Activated T-helper 17 cell treated with anti-CD3 and anti-CD28 coated beads, Interleukin-2, amount 50 U/mL, for 72 hours (primary cell): ENCODE results near the gene UVRAG. TPM values are rescaled to one million over a fixed set of nuclear protein-coding genes. Genes with fewer than 3 reads are reported as not detected.
"Not testable (repeated sequence)": the region's sequence is repeated elsewhere in the genome, so short reads cannot be mapped to it uniquely, and the experiment has no call there.

Source experiments
- ATAC-seq: fragments of 150-1000 bp; cut with Tn5 transposase; replicated peaks from 2 replicates; pipeline ENCODE4 v1.10.0; 2021; ENCODE audit warnings: mild to moderate bottlenecking, moderate library complexity
- H3K27ac Mint-ChIP-seq: one replicate; pipeline ENCODE4 v1.8.0; 2022; ENCODE audit warnings: mixed read lengths
- H3K27me3 Mint-ChIP-seq: one replicate; pipeline ENCODE4 v1.8.0; 2022; ENCODE audit warnings: mixed read lengths
- H3K36me3 Mint-ChIP-seq: one replicate; pipeline ENCODE4 v1.8.0; 2022; ENCODE audit warnings: low read depth, mild to moderate bottlenecking, mixed read lengths
- H3K4me1 Mint-ChIP-seq: one replicate; pipeline ENCODE4 v1.8.0; 2022; ENCODE audit warnings: mixed read lengths
- H3K4me3 Mint-ChIP-seq: one replicate; pipeline ENCODE4 v1.8.0; 2022; ENCODE audit warnings: mild to moderate bottlenecking, mixed read lengths
- H3K9me3 Mint-ChIP-seq: one replicate; pipeline ENCODE4 v1.8.0; 2022; ENCODE audit warnings: mixed read lengths
- total RNA-seq, 2 donors: library from RNA; stranded (reverse); gene quantifications; one replicate each; pipeline ENCODE4 v1.2.3, GENCODE V29; 2022

The UVRAG gene
- total RNA-seq, 2 donors from 2014 or later = 14.1 to 20.1 TPM

DNA sequence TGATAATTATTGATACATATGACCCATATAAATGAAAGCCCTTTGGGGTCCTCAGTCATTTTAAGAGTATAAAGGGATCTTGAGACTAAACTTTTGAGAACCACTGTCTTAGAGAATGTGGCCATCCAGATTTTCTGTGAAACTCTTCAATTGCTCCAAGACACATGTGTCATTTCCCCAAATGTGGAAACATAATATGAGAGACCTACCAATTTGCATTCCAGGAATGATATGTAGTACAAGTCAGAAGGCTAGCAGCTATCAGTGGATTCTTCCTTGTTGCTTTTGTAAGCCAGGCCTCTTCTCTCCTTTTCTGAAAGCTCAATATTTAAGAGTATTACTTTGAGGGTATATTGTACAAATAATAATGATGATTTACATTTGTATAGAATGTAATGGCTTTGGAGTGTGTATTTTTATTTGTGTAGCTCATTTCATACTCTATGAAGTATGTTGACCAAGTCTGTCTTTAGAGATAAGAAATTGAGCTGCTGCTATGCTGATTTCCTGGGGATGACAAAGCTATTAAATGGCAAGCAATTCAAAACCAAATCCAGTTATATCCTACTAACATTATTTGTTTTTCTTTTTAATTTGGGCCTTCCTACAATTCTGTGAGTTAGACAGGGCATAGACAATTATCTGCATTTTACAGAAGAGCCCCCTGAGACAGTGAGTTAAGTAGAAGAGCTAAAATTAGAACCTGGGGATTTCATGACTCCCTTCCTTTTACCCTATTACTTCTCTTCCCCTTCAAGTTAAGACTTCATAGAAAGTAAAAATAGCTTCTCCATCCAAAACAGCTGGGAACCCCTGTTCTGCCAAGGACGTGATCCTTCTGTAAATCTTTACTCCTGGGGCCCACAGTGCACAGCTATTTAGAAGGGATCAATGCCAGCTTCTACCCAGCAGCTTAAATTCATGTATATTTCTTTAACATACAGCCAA is 259.4 kb downstream of the UVRAG start:
- Mint-ChIP-seq H3K36me3 (no peaks in the 10 kb centered on the region), H3K27ac (no peak overlapping the region), H3K4me3 (no peak overlapping the region), H3K4me1 (no peaks in the 10 kb centered on the region), H3K9me3 (no peaks in the 10 kb centered on the region), H3K27me3 (no peaks in the 10 kb centered on the region)
- no peak for ATAC-seq

DNA sequence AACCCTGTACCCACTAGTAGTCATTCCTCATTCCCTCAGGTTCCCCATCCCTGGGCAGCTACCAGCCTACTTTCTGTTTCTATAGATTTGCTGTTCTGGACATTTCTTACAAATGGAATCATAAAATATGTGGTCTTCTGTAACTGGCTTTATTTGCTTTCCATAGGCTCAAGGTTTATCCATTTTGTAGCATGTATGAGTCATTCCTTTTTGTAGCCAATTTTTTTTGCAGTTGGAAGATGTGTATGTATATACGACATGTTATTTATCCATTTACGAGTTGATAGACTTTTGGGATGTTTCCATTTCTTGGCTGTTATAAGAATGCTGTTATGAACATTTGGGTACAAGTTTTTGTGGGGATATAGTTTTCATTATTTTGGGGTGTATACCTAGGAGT is 260.7 kb downstream of the UVRAG start:
- H3K4me3 Mint-ChIP-seq = no peak overlapping the region
- no peak for ATAC-seq
- H3K4me1 Mint-ChIP-seq = no peaks in the 10 kb centered on the region
- no peaks in the 10 kb centered on the region for H3K36me3 Mint-ChIP-seq
- no peaks in the 10 kb centered on the region for H3K27me3 Mint-ChIP-seq
- no peak overlapping the region for H3K27ac Mint-ChIP-seq
- H3K9me3 Mint-ChIP-seq = no peaks in the 10 kb centered on the region

DNA sequence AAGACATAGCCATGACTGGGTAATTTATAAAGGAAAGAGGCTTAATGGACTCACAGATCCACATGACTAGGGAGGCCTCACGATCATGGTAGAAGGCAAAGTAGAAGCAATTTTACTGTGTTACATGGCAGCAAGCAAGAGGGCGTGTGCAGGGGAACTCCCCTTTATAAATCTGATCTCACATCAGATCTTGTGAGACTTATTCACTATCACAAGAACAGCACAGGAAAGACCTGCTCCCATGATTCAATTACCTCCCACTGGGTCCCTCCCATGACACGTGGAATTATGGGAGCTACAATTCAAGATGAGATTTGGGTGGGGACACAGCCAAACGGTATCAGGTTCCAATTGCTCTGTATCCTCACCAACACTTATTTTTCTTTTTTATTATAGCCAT is 261.2 kb downstream of the UVRAG start:
- H3K4me3 Mint-ChIP-seq, H3K4me1 Mint-ChIP-seq, H3K36me3 Mint-ChIP-seq, ATAC-seq, H3K9me3 Mint-ChIP-seq, H3K27me3 Mint-ChIP-seq, H3K27ac Mint-ChIP-seq: not testable (repeated sequence)

DNA sequence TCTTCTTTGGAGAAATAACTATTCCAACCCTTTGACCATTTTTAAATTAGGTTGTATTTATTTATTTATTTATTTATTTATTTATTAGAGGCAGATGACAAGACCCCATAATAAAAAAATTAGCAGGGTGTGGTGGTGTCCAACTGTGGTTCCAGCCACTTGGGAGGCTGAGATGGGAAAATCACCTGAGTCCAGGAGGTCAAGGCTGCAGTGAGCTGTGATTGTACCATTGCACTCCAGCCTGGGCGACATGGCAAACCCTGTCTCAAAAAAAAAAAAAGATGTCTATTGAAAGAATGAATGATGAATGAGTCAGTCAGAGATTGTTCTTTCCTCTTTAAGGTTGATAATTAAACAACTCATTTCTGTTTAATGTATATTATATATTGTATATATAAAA is 261.7 kb downstream of the UVRAG start:
- Mint-ChIP-seq H3K4me1 (no peaks in the 10 kb centered on the region), H3K9me3 (no peaks in the 10 kb centered on the region), H3K4me3 (no peak overlapping the region), H3K36me3 (peaks cover 2% of the 10 kb centered on the region), H3K27ac (no peak overlapping the region), H3K27me3 (no peaks in the 10 kb centered on the region)
- ATAC-seq = no peak

DNA sequence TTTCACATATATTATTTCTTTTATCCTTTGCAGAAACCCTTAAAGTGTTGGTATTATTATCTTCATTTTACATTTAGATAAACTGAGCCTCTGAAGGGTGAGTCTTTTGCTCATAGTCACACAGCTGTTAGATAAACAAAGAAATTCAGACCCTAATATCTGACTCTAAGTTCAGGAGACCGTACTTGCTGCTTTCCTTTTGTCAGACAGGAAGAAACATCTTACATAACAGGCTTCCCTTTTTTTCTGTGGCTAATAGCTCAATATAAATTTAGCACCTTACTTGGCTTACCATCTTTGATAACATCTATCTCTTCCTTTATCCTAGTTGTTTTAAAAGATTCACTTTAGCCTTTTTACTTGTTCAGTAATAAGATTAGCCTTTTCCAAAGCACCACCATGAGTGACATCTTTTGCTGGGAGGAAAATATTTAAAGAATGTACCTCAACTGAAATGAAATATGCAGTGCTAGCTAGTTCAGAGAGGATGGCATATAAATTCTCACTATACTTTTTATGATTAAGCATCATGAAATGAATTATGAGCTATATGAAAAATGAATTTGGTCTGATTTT is 262.7 kb downstream of the UVRAG start:
- no peaks in the 10 kb centered on the region for H3K4me1 Mint-ChIP-seq
- peaks cover 6% of the 10 kb centered on the region for H3K36me3 Mint-ChIP-seq
- no peak overlapping the region for H3K4me3 Mint-ChIP-seq
- no peaks in the 10 kb centered on the region for H3K9me3 Mint-ChIP-seq
- no peaks in the 10 kb centered on the region for H3K27me3 Mint-ChIP-seq
- H3K27ac Mint-ChIP-seq = no peak overlapping the region
- ATAC-seq = no peak

DNA sequence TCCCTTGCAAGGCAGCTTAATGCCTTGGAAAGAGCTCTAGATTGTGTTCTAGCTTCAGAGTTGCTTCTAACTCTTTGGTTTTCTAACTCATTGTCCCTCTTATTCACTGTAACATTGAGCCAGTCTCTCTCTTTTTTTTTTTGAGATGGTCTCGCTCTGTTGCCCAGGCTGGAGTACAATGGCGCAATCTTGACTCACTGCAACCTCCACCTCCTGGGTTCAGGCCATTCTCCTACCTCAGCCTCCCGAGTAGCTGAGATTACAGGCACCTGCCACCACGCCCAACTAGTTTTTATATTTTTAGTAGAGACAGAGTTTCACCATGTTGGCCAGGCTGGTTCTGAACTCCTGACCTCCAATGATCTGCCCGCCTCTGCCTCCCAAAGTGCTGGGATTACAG is 266.1 kb downstream of the UVRAG start:
- not testable (repeated sequence) for H3K27me3 Mint-ChIP-seq, H3K9me3 Mint-ChIP-seq, ATAC-seq, H3K36me3 Mint-ChIP-seq, H3K4me3 Mint-ChIP-seq, H3K27ac Mint-ChIP-seq, H3K4me1 Mint-ChIP-seq

DNA sequence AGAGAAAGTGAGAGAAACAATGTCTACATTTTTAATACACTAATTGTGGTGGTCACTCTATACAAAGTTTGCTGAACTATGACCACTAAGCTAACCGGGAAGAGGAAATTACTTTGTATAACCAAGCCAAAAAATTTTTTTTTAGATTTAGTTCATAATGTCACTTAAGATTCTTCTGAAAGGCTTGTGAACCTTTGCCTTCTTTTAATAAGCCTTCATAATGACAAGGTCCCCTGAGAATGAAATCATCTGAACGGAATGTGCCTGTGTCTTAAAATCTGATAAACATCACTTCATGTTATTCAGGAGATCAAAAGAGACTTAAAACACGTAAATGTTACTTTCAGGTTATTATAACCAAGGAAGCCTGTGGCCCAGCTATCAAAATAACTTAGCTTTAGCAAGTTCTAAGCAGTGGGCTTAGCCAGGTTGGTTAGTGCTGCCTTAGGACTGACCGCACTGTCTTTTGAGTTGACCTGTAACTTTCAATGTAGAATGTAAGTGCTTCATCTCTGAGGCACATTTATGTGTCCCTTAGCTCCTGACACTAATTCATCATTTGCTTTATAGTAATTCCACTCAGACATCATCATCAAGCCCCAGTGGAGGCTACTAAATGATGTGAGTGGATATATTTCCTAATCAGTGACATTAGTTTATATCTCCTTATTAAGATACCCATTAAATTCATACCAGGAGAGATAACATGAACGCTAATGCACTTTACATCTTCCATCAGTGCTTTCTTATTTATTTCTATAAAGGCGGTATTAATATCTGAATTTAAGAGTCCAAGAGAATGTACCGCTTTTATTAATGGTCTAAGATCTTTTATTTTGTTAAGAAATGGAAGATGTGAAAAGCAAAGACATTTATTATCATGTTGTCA is 268.8 kb downstream of the UVRAG start:
- Mint-ChIP-seq H3K36me3 (peaks cover 6% of the 10 kb centered on the region), H3K4me1 (no peaks in the 10 kb centered on the region), H3K9me3 (no peaks in the 10 kb centered on the region), H3K27ac (no peak overlapping the region), H3K27me3 (no peaks in the 10 kb centered on the region), H3K4me3 (no peak overlapping the region)
- ATAC-seq = no peak

DNA sequence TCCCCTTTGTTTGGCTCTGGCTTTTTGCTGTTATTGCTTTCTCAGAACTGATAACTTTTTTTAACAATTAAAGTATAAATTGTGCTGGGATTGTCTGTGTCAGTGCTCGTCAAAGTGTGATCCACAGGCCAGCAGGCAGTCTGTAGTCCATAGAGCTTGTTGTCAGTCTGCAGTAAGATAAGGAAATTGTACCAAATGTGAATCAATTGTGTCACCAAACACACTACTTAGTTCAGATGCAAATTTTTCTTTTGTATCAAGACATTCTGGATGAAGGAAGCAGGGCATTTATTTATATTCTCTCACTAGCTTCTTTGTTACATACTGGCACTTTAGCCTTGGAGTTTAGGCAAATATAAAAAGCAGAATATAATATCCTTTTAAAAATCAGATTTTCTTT is 270.3 kb downstream of the UVRAG start:
- H3K27ac Mint-ChIP-seq = no peak overlapping the region
- H3K27me3 Mint-ChIP-seq = no peaks in the 10 kb centered on the region
- peaks cover 3% of the 10 kb centered on the region for H3K9me3 Mint-ChIP-seq
- no peak overlapping the region for H3K4me3 Mint-ChIP-seq
- no peak for ATAC-seq
- no peaks in the 10 kb centered on the region for H3K4me1 Mint-ChIP-seq
- H3K36me3 Mint-ChIP-seq = peaks cover 6% of the 10 kb centered on the region

DNA sequence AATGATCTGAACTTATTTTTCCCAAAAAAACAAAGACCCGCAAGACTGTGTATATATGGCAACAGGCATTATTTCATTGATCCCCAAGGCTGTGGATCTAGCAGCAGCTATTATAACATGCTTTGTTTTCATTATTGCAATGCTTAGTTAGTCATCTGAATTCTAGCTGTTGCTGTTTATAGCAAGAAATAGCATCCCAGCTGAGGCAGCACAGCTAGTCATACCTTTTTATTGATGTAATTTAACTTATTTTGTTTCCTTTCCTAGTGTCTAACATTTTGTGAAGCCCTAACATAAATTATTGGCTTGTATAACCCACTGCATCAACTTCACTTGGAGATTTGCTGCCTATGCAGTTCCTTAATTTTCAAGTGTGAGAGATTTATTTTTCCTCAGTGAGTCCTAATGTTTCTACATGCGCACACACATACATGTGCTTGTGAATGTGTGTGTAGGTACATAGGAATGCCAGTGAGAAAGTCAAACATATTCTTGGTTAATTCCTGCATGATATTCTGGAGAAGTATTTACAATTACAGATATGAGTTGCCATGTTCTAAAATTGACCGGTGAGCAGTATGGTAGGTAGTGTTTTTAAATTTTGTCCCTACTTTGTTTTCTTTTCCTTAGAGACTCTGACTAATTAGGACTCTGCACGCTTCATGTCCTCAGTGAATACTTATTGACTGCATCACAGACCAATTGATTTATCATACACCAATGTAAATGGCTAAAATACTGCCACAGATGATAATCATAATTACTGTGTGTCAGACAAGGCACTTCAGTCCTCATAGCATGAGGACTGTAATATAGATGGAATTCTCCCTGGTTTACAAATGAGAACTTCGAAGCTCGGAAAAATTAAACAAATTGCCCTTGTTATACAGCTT is 272.0 kb downstream of the UVRAG start:
- ATAC-seq = no peak
- H3K27me3 Mint-ChIP-seq = no peaks in the 10 kb centered on the region
- H3K9me3 Mint-ChIP-seq = peaks cover 4% of the 10 kb centered on the region
- H3K4me3 Mint-ChIP-seq = no peak overlapping the region
- no peak overlapping the region for H3K27ac Mint-ChIP-seq
- no peaks in the 10 kb centered on the region for H3K4me1 Mint-ChIP-seq
- peaks cover 13% of the 10 kb centered on the region for H3K36me3 Mint-ChIP-seq

DNA sequence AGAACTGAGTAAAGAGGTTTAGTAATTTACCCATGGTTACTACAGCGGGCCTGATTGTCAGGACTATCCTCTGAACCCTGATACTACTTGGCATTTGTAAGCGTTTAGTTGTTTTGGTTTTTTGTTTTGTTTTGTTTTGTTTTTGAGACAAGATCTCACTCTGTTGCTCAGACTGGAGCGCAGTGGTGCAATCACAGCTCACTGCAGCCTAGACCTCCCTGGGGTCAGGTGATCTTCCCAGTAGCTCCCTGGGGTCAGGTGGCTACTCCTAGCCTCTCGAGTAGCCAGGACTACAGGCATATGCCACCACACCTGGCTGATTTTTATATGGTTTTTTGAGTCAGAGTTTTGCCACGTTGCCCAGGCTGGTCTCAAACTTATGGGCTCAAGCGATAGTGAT is 272.7 kb downstream of the UVRAG start:
- ATAC-seq = no peak
- no peak overlapping the region for H3K27ac Mint-ChIP-seq
- no peak overlapping the region for H3K4me3 Mint-ChIP-seq
- H3K36me3 Mint-ChIP-seq = peaks cover 11% of the 10 kb centered on the region
- H3K4me1 Mint-ChIP-seq = no peaks in the 10 kb centered on the region
- no peaks in the 10 kb centered on the region for H3K27me3 Mint-ChIP-seq
- H3K9me3 Mint-ChIP-seq = peaks cover 4% of the 10 kb centered on the region

GRCh38 chr11:76088511-76088910 is 273.5 kb downstream of the UVRAG start:
- no peaks in the 10 kb centered on the region for H3K27me3 Mint-ChIP-seq
- H3K4me3 Mint-ChIP-seq = no peak overlapping the region
- peaks cover 11% of the 10 kb centered on the region for H3K36me3 Mint-ChIP-seq
- H3K4me1 Mint-ChIP-seq = no peaks in the 10 kb centered on the region
- no peak overlapping the region for H3K27ac Mint-ChIP-seq
- peaks cover 4% of the 10 kb centered on the region for H3K9me3 Mint-ChIP-seq
- no peak for ATAC-seq

GRCh38 chr11:76090174-76090573 is 275.2 kb downstream of the UVRAG start:
- Mint-ChIP-seq H3K36me3 (peaks cover 11% of the 10 kb centered on the region), H3K4me1 (no peaks in the 10 kb centered on the region), H3K27ac (no peak overlapping the region), H3K27me3 (no peaks in the 10 kb centered on the region), H3K4me3 (no peak overlapping the region), H3K9me3 (peaks cover 4% of the 10 kb centered on the region)
- no peak for ATAC-seq

GRCh38 chr11:76090821-76091220 is 275.8 kb downstream of the UVRAG start:
- H3K4me1 Mint-ChIP-seq = no peaks in the 10 kb centered on the region
- no peaks in the 10 kb centered on the region for H3K27me3 Mint-ChIP-seq
- peaks cover 11% of the 10 kb centered on the region for H3K36me3 Mint-ChIP-seq
- H3K4me3 Mint-ChIP-seq = no peak overlapping the region
- ATAC-seq = no peak
- no peak overlapping the region for H3K27ac Mint-ChIP-seq
- peaks cover 4% of the 10 kb centered on the region for H3K9me3 Mint-ChIP-seq

DNA sequence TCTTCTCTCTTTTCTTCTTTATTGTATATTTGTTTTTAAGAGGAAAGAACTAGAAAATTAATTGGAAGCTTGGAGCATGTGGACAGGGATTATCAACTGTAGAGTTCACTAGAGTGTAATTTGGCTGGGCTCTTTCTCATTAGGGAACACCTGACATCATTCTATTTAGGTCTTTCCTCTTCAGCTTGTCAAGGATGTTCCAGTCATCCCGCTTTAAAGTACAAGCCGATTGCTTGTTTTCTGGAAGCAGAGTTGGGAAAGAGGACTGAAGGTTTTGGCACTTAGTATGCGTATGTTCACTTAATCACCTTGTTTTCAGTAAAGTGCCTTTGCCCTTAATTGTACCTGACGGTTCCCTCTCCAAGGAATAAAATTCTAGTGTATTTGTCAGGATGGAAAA is 279.7 kb downstream of the UVRAG start:
- Mint-ChIP-seq H3K36me3 (peaks cover 11% of the 10 kb centered on the region), H3K27me3 (no peaks in the 10 kb centered on the region), H3K4me3 (no peak overlapping the region), H3K9me3 (peaks cover 4% of the 10 kb centered on the region), H3K4me1 (no peaks in the 10 kb centered on the region), H3K27ac (no peak overlapping the region)
- no peak for ATAC-seq
